ENCODE measurements around the gene KCNK6.

DNA sequence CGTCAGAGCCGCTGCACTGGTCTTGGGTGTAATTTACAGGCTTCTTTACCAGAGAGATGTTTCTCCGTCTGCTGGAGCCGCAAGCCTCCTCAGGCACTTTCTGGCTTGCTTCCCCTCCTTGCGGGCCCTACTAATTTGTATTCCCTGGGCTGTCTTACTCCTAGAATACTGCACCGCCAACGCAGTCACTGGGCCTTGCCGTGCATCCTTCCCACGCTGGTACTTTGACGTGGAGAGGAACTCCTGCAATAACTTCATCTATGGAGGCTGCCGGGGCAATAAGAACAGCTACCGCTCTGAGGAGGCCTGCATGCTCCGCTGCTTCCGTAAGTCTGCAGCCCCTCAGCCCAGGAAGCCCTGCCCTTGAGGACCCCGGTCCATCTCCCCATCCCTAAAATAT is 29.7 kb upstream of the KCNK6 start:
- TF ChIP-seq, protein P1, sequence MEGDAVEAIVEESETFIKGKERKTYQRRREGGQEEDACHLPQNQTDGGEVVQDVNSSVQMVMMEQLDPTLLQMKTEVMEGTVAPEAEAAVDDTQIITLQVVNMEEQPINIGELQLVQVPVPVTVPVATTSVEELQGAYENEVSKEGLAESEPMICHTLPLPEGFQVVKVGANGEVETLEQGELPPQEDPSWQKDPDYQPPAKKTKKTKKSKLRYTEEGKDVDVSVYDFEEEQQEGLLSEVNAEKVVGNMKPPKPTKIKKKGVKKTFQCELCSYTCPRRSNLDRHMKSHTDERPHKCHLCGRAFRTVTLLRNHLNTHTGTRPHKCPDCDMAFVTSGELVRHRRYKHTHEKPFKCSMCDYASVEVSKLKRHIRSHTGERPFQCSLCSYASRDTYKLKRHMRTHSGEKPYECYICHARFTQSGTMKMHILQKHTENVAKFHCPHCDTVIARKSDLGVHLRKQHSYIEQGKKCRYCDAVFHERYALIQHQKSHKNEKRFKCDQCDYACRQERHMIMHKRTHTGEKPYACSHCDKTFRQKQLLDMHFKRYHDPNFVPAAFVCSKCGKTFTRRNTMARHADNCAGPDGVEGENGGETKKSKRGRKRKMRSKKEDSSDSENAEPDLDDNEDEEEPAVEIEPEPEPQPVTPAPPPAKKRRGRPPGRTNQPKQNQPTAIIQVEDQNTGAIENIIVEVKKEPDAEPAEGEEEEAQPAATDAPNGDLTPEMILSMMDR (optimal IDR thresholded peaks at IDR 0.05 in 1 of 3, IDR thresholded peaks at IDR 0.05 in 1 of 3, conservative IDR thresholded peaks at IDR 0.05 in 1 of 3; ENCODE audit: extremely low read depth in 1 of 3, insufficient read depth in 2 of 3, low read length in 3 of 3), result no peak
- no peak for TF ChIP-seq EZH2 (IDR thresholded peaks at IDR 0.05; ENCODE audit: low read length)
